T-cell (primary cell): Measurements from ENCODE around the gene C10orf53. TPM values are rescaled to one million over a fixed set of nuclear protein-coding genes. Genes with fewer than 3 reads are reported as not detected.

Experiments used
- ATAC-seq, 4 experiments: fragments of 200-7000 bp in 3 of 4; fragments of 150-1000 bp in 1 of 4; cut with Tn5 transposase; replicated peaks in 1 of 4; 1 replicate in 3 of 4; 2 replicates in 1 of 4; pipeline ENCODE4 v1.10.0; 2021; ENCODE audit warnings: moderate library complexity in 3 of 4, mild to moderate bottlenecking in 2 of 4, moderate number of reproducible peaks in 1 of 4
- CTCF ChIA-PET, 2 donors: fragments of 300-600 bp; sonication (Branson Sonifier 250); formaldehyde crosslinking; loops; one replicate each; lab custom pipeline; 2022; ENCODE audit warnings: antibody characterized with exemption in 2 of 2; lab: Charles Lee
- POLR2A ChIA-PET, 2 donors: fragments of 300-600 bp; sonication (Branson Sonifier 250); formaldehyde crosslinking; loops; one replicate each; lab custom pipeline; 2022; ENCODE audit warnings: antibody characterized with exemption in 2 of 2; lab: Charles Lee
- DNase-seq, 35 experiments: peaks; one replicate each; pipeline versions ENCODE4 v3.0.0 to v3.0.0-alpha.2; 2013 to 2023
- H3K27ac ChIP-seq: one replicate; pipeline ENCODE4 v1.5.1; 2013; ENCODE audit warnings: low read length
- H3K27me3 ChIP-seq, 2 experiments: replicated peaks in 1 of 2; 1 replicate in 1 of 2; 2 replicates in 1 of 2; pipeline versions ENCODE4 v1.6.1 to v1.7.0; 2013; ENCODE audit warnings: low read length in 1 of 2, mixed read lengths in 1 of 2; ENCODE audit not compliant: control insufficient read depth in 2 of 2, insufficient read depth in 2 of 2; ENCODE audit errors: extremely low read depth in 1 of 2
- H3K36me3 ChIP-seq, 2 donors: 1 replicate in 1 of 2; 2 replicates in 1 of 2; pipeline versions ENCODE4 v1.6.1 to v1.7.0; 2013; ENCODE audit warnings: low read length in 1 of 2; ENCODE audit not compliant: control insufficient read depth in 2 of 2, insufficient read depth in 1 of 2; ENCODE audit errors: extremely low read depth in 1 of 2
- H3K4me1 ChIP-seq, 2 experiments: 1 replicate in 1 of 2; 2 replicates in 1 of 2; pipeline versions ENCODE4 v1.6.1 to v1.7.0; 2013; ENCODE audit warnings: low read length in 2 of 2, mixed read lengths in 1 of 2; ENCODE audit not compliant: insufficient read depth in 2 of 2, control insufficient read depth in 1 of 2; ENCODE audit errors: extremely low read depth in 1 of 2
- H3K4me3 ChIP-seq, 2 donors: 1 replicate in 1 of 2; 2 replicates in 1 of 2; pipeline versions ENCODE4 v1.5.1 to v1.7.0; 2013; ENCODE audit warnings: mild to moderate bottlenecking in 2 of 2, low read length in 1 of 2, moderate library complexity in 1 of 2; ENCODE audit not compliant: control insufficient read depth in 1 of 2; ENCODE audit errors: extremely low read depth in 1 of 2
- H3K9me3 ChIP-seq: 2 replicates; pipeline ENCODE4 v1.7.0; 2013
- H3K27ac Mint-ChIP-seq, 2 donors: one replicate each; pipeline ENCODE4 v1.8.0; 2020 to 2021; ENCODE audit warnings: mild to moderate bottlenecking in 2 of 2, mixed read lengths in 2 of 2
- H3K27me3 Mint-ChIP-seq, 2 donors: one replicate each; pipeline ENCODE4 v1.8.0; 2021 to 2022; ENCODE audit warnings: mixed read lengths in 2 of 2
- H3K36me3 Mint-ChIP-seq: one replicate; pipeline ENCODE4 v1.8.0; 2021; ENCODE audit warnings: mixed read lengths
- H3K4me1 Mint-ChIP-seq, 3 donors: one replicate each; pipeline ENCODE4 v1.8.0; 2020 to 2022; ENCODE audit warnings: mixed read lengths in 3 of 3, mild to moderate bottlenecking in 1 of 3
- H3K4me3 Mint-ChIP-seq, 3 donors: one replicate each; pipeline ENCODE4 v1.8.0; 2020 to 2022; ENCODE audit warnings: mild to moderate bottlenecking in 3 of 3, mixed read lengths in 3 of 3, moderate library complexity in 3 of 3
- H3K9me3 Mint-ChIP-seq, 3 donors: one replicate each; pipeline ENCODE4 v1.8.0; 2020 to 2022; ENCODE audit warnings: mixed read lengths in 3 of 3
- WGBS: methylation state at CpG from one replicate; pipeline ENCODE4 v1.1.5; 2013; ENCODE audit warnings: missing lambda C conversion rate; ENCODE audit not compliant: insufficient coverage; 5-methylcytosine and 5-hydroxymethylcytosine counted together
- total RNA-seq, 35 experiments: library from RNA in 6 of 35; stranded (reverse) in 6 of 35; fragments of 120-200 nt in 1 of 35; gene quantifications; one replicate each; pipeline versions ENCODE4 v1.2.1 to v1.2.4 and lab custom pipeline; 2013 to 2026

The C10orf53 gene
- total RNA-seq, 5 donors from 2014 or later (not counting 1 experiment from before 2014, with no cell fraction given) = not detected

DNA sequence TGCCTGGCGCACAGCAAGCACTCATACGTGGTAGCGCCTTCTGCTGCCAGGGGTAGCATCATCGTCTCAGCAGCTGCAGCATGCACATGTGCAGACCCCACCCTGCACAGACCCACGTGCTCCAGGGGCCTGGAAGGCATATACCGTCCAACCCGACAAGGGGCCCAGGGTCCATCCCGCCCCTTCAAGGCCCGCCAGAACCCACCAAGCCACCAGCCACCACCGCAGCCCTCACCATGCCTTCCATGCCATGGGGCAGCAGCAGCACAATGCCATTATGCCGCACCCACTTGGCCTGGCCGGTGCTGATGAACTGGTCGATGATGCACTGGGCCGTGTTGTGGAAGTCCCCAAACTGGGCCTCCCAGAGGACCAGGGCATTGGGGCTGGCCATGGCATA lies 60.0 kb downstream of the C10orf53 start:
- no peaks in the 10 kb centered on the region for H3K4me1 Mint-ChIP-seq
- no peak for DNase-seq
- CTCF ChIA-PET = no interaction called here

DNA sequence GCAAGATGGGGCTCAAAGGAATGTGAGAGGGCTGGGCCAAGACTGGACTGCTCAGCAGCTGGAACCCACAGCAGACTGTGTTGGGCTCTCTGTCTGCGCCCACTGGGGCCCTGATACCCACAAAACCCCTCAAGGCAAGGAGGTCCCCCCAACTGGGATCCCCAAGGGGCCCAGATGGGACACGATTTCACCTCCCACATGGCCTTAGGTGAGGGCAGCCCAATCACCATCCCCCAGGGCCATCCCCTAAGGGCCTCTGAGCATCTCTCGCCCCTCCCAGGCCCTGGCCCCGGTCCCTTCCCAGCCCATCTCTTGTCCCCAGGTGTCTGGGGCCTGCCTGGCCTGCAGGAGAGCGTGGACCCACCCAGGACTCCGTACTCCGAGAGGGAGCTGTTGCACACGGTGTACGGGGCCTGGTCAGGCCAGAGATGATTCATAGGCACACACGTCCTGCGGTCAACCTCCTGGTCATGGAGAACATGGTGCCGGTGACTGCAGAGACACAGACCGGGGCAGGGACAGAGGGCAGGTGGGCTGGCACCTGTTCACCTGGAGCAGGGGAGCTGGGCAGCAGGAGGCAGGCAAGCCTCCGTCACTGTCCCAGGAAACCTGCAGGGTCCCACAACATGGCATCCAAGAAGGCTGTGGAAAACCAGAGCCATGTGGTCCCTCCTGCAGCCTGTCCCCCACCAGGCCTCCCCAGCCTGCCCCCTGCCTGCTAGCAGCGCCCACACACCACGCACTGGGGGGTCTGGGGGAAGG lies 61.1 kb downstream of the C10orf53 start:
- Histone ChIP-seq H3K4me1 (no peaks in the 10 kb centered on the region), H3K27ac (no peak overlapping the region), H3K4me3 (no peak overlapping the region), H3K36me3 (no peaks in the 10 kb centered on the region), H3K9me3 (no peaks in the 10 kb centered on the region), H3K27me3 (peaks cover 0 to 7% of the 10 kb centered on the region in 2 experiments)
- no peaks in the 10 kb centered on the region for H3K9me3 Mint-ChIP-seq
- DNase-seq (no peak), ATAC-seq (no peak)
- CTCF ChIA-PET = interaction anchor here in 1 of 2 donors (0.7 kb wide), 1 partner anchor 1440 kb away, joined by 4 read pairs; no protein-coding TSS in a partner anchor
- no peaks in the 10 kb centered on the region for H3K4me1 Mint-ChIP-seq
- 81% methylated on average over 14 of the region's 16 CpGs for WGBS
- no peak overlapping the region for H3K4me3 Mint-ChIP-seq
- no peak overlapping the region for H3K27ac Mint-ChIP-seq
- no peaks in the 10 kb centered on the region for H3K36me3 Mint-ChIP-seq
- peaks cover 1 to 5% of the 10 kb centered on the region in 2 donors for H3K27me3 Mint-ChIP-seq
- POLR2A ChIA-PET = no interaction called here

More for the DNA sequence above, 60.0 kb downstream of the C10orf53 start:
- no peaks in the 10 kb centered on the region for H3K9me3 Mint-ChIP-seq
- Histone ChIP-seq H3K4me1 (no peaks in the 10 kb centered on the region), H3K9me3 (no peaks in the 10 kb centered on the region), H3K4me3 (no peak overlapping the region), H3K27ac (no peak overlapping the region), H3K36me3 (no peaks in the 10 kb centered on the region), H3K27me3 (peaks cover 0 to 9% of the 10 kb centered on the region in 2 experiments)
- no peak overlapping the region for H3K4me3 Mint-ChIP-seq
- no peak for ATAC-seq
- H3K27me3 Mint-ChIP-seq = peaks cover 0 to 3% of the 10 kb centered on the region in 2 donors
- no peaks in the 10 kb centered on the region for H3K36me3 Mint-ChIP-seq
- POLR2A ChIA-PET = no interaction called here
- H3K27ac Mint-ChIP-seq = no peak overlapping the region
- WGBS = 72% methylated on average over 14 of the region's 14 CpGs

DNA sequence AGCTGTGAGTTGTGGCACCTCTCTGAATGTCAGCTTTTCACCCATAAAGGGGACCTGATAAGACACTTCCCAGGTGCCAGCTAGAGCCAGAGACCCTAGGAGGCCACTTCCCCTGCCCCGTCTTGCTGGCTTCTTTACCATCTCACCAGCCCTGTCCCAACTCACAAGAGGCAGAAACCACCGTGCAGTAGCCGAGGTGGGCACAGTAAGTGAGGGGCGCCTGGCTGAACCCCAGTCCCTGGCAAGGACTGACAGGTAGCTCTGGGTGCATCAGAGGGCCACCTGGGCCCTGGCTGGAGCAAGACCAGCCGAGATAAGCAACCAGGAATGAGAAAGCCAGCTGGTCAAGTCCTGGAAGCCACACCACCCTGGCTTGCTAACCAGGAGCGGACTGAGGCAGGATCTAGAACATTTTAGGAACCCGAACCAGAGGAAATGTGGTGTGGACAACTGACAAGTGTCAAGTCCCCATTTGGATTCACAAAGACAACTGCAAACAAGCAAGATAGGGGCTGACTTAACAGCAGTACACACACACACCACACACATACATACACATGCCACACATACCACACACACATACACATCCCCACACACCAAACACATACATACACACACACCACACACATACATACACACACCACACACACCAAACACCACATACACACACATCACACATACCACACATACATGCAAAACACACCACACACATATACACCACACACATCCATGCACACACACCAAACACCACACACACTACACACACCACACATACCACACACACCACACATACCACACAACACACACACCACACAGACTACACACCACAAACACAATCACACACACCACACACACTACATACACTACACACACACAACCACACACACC lies 61.9 kb downstream of the C10orf53 start:
- H3K36me3 ChIP-seq = no peaks in the 10 kb centered on the region
- H3K36me3 Mint-ChIP-seq = no peaks in the 10 kb centered on the region
- no peak overlapping the region for H3K4me3 Mint-ChIP-seq
- no peak overlapping the region for H3K27ac Mint-ChIP-seq
- POLR2A ChIA-PET = no interaction called here
- no peaks in the 10 kb centered on the region for H3K9me3 Mint-ChIP-seq
- WGBS = 64% methylated on average over 5 of the region's 7 CpGs
- no peaks in the 10 kb centered on the region for H3K4me1 Mint-ChIP-seq
- no peak overlapping the region for H3K4me3 ChIP-seq
- no peaks in the 10 kb centered on the region for H3K4me1 ChIP-seq
- peaks cover 0 to 7% of the 10 kb centered on the region in 2 experiments for H3K27me3 ChIP-seq
- H3K27me3 Mint-ChIP-seq = peaks cover 1 to 4% of the 10 kb centered on the region in 2 donors
- no peaks in the 10 kb centered on the region for H3K9me3 ChIP-seq
- CTCF ChIA-PET = interaction anchor here in 1 of 2 donors (0.7 kb wide), 1 partner anchor 1441 kb away, joined by 4 read pairs; no protein-coding TSS in a partner anchor
- DNase-seq (no peak), ATAC-seq (no peak)
- no peak overlapping the region for H3K27ac ChIP-seq

DNA sequence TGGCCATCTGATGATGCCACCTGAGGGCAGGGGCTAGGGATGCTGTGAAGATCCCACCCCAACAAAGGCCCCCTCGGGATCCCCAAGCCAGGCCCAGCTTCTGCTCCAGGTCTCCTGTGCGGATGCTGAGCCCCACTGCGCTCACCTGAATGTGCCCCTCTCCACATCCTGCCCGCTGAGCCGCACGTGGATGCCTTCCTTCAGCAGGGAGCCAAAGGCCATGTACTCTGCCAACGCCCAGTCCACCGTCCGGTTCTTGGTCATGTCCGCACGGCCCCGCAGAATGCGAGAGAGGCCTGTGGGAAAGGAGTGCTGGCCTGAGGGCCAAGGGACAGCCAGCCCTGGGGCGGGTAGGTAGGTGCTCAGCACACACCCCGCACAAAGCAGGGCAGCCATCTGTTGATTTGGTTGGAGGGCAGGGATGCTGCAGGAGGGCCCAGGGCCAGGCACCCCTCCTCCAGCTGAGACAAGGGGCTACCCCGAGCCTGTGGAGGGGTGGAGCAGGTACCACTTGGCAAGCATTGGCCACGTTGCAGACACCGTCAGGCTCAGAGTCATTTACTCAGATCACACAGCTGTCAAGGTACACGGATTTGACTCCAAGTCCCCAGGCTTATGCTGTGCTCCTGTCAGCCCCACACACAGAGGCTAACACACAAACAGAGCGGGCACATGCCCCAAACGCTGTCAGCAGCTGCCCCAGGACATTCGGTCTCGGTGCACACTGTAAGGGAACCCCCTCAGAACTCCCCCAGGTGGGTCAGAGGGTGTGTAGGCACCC lies 63.4 kb downstream of the C10orf53 start:
- Mint-ChIP-seq H3K27me3 (peaks cover 1 to 7% of the 10 kb centered on the region in 2 donors), H3K4me3 (no peak overlapping the region), H3K4me1 (no peaks in the 10 kb centered on the region), H3K36me3 (no peaks in the 10 kb centered on the region), H3K27ac (no peak overlapping the region), H3K9me3 (no peaks in the 10 kb centered on the region)
- H3K4me3 ChIP-seq = no peak overlapping the region
- H3K9me3 ChIP-seq = no peaks in the 10 kb centered on the region
- no peak overlapping the region for H3K27ac ChIP-seq
- peaks cover 0 to 4% of the 10 kb centered on the region in 2 experiments for H3K27me3 ChIP-seq
- no peak for ATAC-seq
- ChIA-PET CTCF (no interaction called here), POLR2A (no interaction called here)
- H3K36me3 ChIP-seq = no peaks in the 10 kb centered on the region
- no peaks in the 10 kb centered on the region for H3K4me1 ChIP-seq
- WGBS = 86% methylated on average over 19 of the region's 23 CpGs
- DNase-seq = no peak

DNA sequence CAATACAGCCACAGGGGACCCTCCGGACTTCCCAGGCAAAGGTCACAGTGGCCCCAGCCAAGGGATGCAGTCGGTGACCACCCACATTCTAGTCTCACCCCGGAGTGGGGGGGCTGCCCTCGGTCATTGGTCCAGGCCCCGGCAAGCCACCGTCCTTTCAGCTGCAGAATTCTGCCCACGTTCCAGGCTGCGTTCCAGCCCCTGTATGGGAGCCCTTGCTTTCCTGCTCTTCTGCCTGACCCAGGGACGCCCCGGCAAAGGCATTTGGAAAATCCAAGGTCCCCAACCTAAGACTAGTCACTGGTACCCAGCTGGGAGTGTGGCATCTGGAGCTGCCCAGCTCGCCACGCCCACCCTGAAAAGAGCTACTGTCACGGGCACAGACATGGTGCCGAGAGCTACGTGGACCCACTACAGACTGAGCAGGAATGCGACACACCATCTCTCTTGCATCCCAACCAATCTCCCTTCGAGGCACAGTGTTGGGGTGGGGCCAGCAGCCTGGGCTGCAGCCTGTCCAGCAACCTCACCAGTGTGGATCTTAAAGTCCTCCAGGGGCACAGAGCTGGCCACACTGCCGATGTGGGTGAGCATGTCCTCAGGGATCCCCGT lies 64.1 kb downstream of the C10orf53 start:
- Mint-ChIP-seq H3K9me3 (no peaks in the 10 kb centered on the region), H3K27ac (no peak overlapping the region), H3K36me3 (no peaks in the 10 kb centered on the region), H3K27me3 (peaks cover 1 to 7% of the 10 kb centered on the region in 2 donors), H3K4me1 (no peaks in the 10 kb centered on the region), H3K4me3 (no peak overlapping the region)
- ChIA-PET CTCF (no interaction called here), POLR2A (no interaction called here)
- Histone ChIP-seq H3K4me1 (no peaks in the 10 kb centered on the region), H3K36me3 (no peaks in the 10 kb centered on the region), H3K4me3 (no peak overlapping the region), H3K27me3 (peaks cover 0 to 4% of the 10 kb centered on the region in 2 experiments), H3K9me3 (no peaks in the 10 kb centered on the region), H3K27ac (no peak overlapping the region)
- WGBS = 90% methylated on average over 19 of the region's 19 CpGs
- no peak for ATAC-seq
- DNase-seq = no peak
